IMR-90 (cell line): ENCODE data around the gene KLHL17. TPM values are rescaled to one million over a fixed set of nuclear protein-coding genes. Genes with fewer than 3 reads are reported as not detected.

ENCODE experiments used
- ATAC-seq: fragments of 200-7000 bp; cut with Tn5 transposase; 2 replicates; pipeline ENCODE4 v1.9.1; 2020; ENCODE audit warnings: low read depth, mild to moderate bottlenecking, moderate library complexity
- BruUV-seq: library from RNA; stranded (reverse); fragments of 400-500 nt; replicated peaks from 2 replicates; lab custom pipeline; 2021; lab: Mats Ljungman, UMichigan
- CTCF ChIA-PET: fragments of 300-600 bp; formaldehyde crosslinking; extraction: SDS; loops from one replicate; lab custom pipeline; 2021; ENCODE audit warnings: antibody characterized with exemption; lab: Yijun Ruan, JAX
- POLR2A ChIA-PET: fragments of 300-600 bp; sonication (Branson Sonifier 250); formaldehyde crosslinking; loops from one replicate; lab custom pipeline; 2022; ENCODE audit warnings: antibody characterized with exemption; ENCODE audit not compliant: unreplicated experiment; lab: Charles Lee
- DNase-seq: peaks from one replicate; pipeline ENCODE4 v3.0.0; 2013
- H2AFZ ChIP-seq: replicated peaks from 2 replicates; pipeline ENCODE3; 2013; ENCODE audit warnings: low read length, mild to moderate bottlenecking; ENCODE audit not compliant: poor library complexity
- H2AK5ac ChIP-seq: 2 replicates; pipeline ENCODE4 v1.6.1; 2013; ENCODE audit warnings: low read depth, low read length, inconsistent platforms
- H2AK9ac ChIP-seq: replicated peaks from 2 replicates; pipeline ENCODE3; 2013; ENCODE audit warnings: mild to moderate bottlenecking, low read depth, low read length, moderate library complexity; ENCODE audit not compliant: poor library complexity
- H2BK120ac ChIP-seq: 2 replicates; pipeline ENCODE4 v1.6.1; 2013; ENCODE audit warnings: low read depth, low read length, inconsistent platforms
- H2BK15ac ChIP-seq: 3 replicates; pipeline ENCODE4 v1.6.1; 2013; ENCODE audit warnings: low read depth, low read length, inconsistent platforms
- H2BK20ac ChIP-seq: 2 replicates; pipeline ENCODE4 v1.6.1; 2013; ENCODE audit warnings: low read depth, mild to moderate bottlenecking, inconsistent platforms, low read length, moderate library complexity
- H2BK5ac ChIP-seq: 2 replicates; pipeline ENCODE4 v1.6.1; 2013; ENCODE audit warnings: mild to moderate bottlenecking, low read depth, low read length, inconsistent platforms; ENCODE audit not compliant: poor library complexity, severe bottlenecking
- H3K14ac ChIP-seq: replicated peaks from 2 replicates; pipeline ENCODE4 v1.6.1; 2013; ENCODE audit warnings: low read depth, low read length, inconsistent platforms
- H3K18ac ChIP-seq: 2 replicates; pipeline ENCODE4 v1.6.1; 2013; ENCODE audit warnings: low read depth, low read length, control low read depth
- H3K23ac ChIP-seq: 2 replicates; pipeline ENCODE4 v1.6.1; 2013; ENCODE audit warnings: low read depth, low read length, inconsistent platforms
- H3K27ac ChIP-seq: 2 replicates; pipeline ENCODE4 v1.5.1; 2013; ENCODE audit warnings: mild to moderate bottlenecking, control low read depth, low read length; ENCODE audit not compliant: insufficient read depth
- H3K27me3 ChIP-seq: 2 replicates; pipeline ENCODE4 v1.6.1; 2013; ENCODE audit warnings: low read length; ENCODE audit not compliant: control insufficient read depth, insufficient read depth
- H3K36me3 ChIP-seq: 2 replicates; pipeline ENCODE4 v1.6.1; 2013; ENCODE audit warnings: low read length, mixed read lengths; ENCODE audit not compliant: control insufficient read depth, insufficient read depth
- H3K4ac ChIP-seq: 2 replicates; pipeline ENCODE4 v1.6.1; 2013; ENCODE audit warnings: low read depth, low read length, inconsistent platforms
- H3K4me1 ChIP-seq: 2 replicates; pipeline ENCODE4 v1.6.1; 2013; ENCODE audit warnings: low read length, mixed read lengths; ENCODE audit not compliant: control insufficient read depth, insufficient read depth
- H3K4me2 ChIP-seq: 2 replicates; pipeline ENCODE4 v1.6.1; 2013; ENCODE audit warnings: low read depth, mild to moderate bottlenecking, control low read depth, low read length, moderate library complexity
- H3K4me3 ChIP-seq: 2 replicates; pipeline ENCODE4 v1.5.1; 2013; ENCODE audit warnings: low read depth, mild to moderate bottlenecking, control low read depth, low read length, moderate library complexity; ENCODE audit not compliant: insufficient read depth
- H3K56ac ChIP-seq: 2 replicates; pipeline ENCODE4 v1.6.1; 2013; ENCODE audit warnings: low read length, inconsistent platforms; ENCODE audit not compliant: insufficient read depth; ENCODE audit errors: extremely low read depth
- H3K79me1 ChIP-seq, 2 experiments: 2 replicates each; pipeline ENCODE4 v1.6.1; 2013; ENCODE audit warnings: low read length in 2 of 2, inconsistent platforms in 1 of 2, low read depth in 1 of 2
- H3K9ac ChIP-seq: 2 replicates; pipeline ENCODE4 v1.6.1; 2013; ENCODE audit warnings: low read depth, low read length, control low read depth
- H3K9me1 ChIP-seq: 2 replicates; pipeline ENCODE4 v1.6.1; 2013; ENCODE audit warnings: low read length, inconsistent platforms; ENCODE audit not compliant: insufficient read depth
- H3K9me3 ChIP-seq: 2 replicates; pipeline ENCODE4 v1.6.1; 2013; ENCODE audit warnings: low read length; ENCODE audit not compliant: control insufficient read depth, insufficient read depth
- H4K20me1 ChIP-seq: 2 replicates; pipeline ENCODE4 v1.6.1; 2013; ENCODE audit warnings: low read length, inconsistent platforms; ENCODE audit not compliant: insufficient read depth
- H4K5ac ChIP-seq: 2 replicates; pipeline ENCODE4 v1.6.1; 2013; ENCODE audit warnings: mild to moderate bottlenecking, low read depth, low read length, control low read depth
- H4K8ac ChIP-seq, 2 experiments: 2 replicates each; pipeline ENCODE4 v1.6.1; 2013; ENCODE audit warnings: low read depth in 2 of 2, low read length in 2 of 2, control low read depth in 1 of 2, inconsistent platforms in 1 of 2
- H4K91ac ChIP-seq: 2 replicates; pipeline ENCODE4 v1.6.1; 2013; ENCODE audit warnings: low read depth, low read length, inconsistent platforms; ENCODE audit not compliant: insufficient read depth
- BHLHE40 ChIP-seq: fragments of 150-350 bp; IDR thresholded peaks from 2 replicates; pipeline ENCODE4 v1.6.1; 2016; ENCODE audit warnings: mild to moderate bottlenecking, low read depth, low read length
- CEBPB ChIP-seq: IDR thresholded peaks from 2 replicates; pipeline ENCODE4 v1.6.1; 2012; ENCODE audit warnings: low read depth, low read length, improper control_type of control experiment
- CHD1 ChIP-seq: IDR thresholded peaks from 2 replicates; pipeline ENCODE4 v1.6.1; 2012; ENCODE audit warnings: low read depth, low read length, improper control_type of control experiment
- FOS ChIP-seq: fragments of 150-350 bp; IDR thresholded peaks from 2 replicates; pipeline ENCODE4 v1.6.1; 2016; ENCODE audit warnings: low read depth, low read length
- MAFK ChIP-seq: IDR thresholded peaks from 2 replicates; pipeline ENCODE4 v1.6.1; 2012; ENCODE audit warnings: low read depth, low read length, improper control_type of control experiment
- MAZ ChIP-seq: IDR thresholded peaks from 2 replicates; pipeline ENCODE4 v1.6.1; 2012; ENCODE audit warnings: low read depth, mild to moderate bottlenecking, low read length, improper control_type of control experiment, moderate library complexity, borderline replicate concordance
- MXI1 ChIP-seq: IDR thresholded peaks from 2 replicates; pipeline ENCODE4 v1.6.1; 2012; ENCODE audit warnings: low read depth, mild to moderate bottlenecking, low read length, moderate library complexity, borderline replicate concordance
- NFE2L2 ChIP-seq: fragments of 150-350 bp; IDR thresholded peaks from 2 replicates; pipeline ENCODE4 v1.6.1; 2016; ENCODE audit warnings: low read depth, mild to moderate bottlenecking, low read length
- POLR2A ChIP-seq: IDR thresholded peaks from 2 replicates; pipeline ENCODE4 v1.6.1; 2012; ENCODE audit warnings: mild to moderate bottlenecking, low read depth, low read length
- RAD21 ChIP-seq: IDR thresholded peaks from 2 replicates; pipeline ENCODE4 v1.6.1; 2012; ENCODE audit warnings: low read length, improper control_type of control experiment
- RCOR1 ChIP-seq: IDR thresholded peaks from 2 replicates; pipeline ENCODE4 v1.6.1; 2012; ENCODE audit warnings: mild to moderate bottlenecking, low read length, improper control_type of control experiment; ENCODE audit not compliant: insufficient replicate concordance
- RFX5 ChIP-seq: IDR thresholded peaks from 2 replicates; pipeline ENCODE4 v1.8.0; 2012; ENCODE audit warnings: low read depth, mild to moderate bottlenecking, low read length, moderate library complexity
- SMC3 ChIP-seq: fragments of 150-350 bp; IDR thresholded peaks from 2 replicates; pipeline ENCODE4 v1.6.1; 2016; ENCODE audit warnings: low read depth, mild to moderate bottlenecking, antibody characterized with exemption, low read length, moderate library complexity
- WGBS, 2 experiments: methylation state at CpG; one replicate each; pipeline versions ENCODE4 v1.1.5 to v1.1.7; 2013; ENCODE audit warnings: missing lambda C conversion rate in 2 of 2; ENCODE audit not compliant: insufficient read length in 1 of 2; ENCODE audit errors: extremely low coverage in 2 of 2; 5-methylcytosine and 5-hydroxymethylcytosine counted together
- dilution Hi-C: fragments of 300-500 bp; cut with HindIII; formaldehyde crosslinking; loops from one replicate; pipeline ENCODE4 v1.14.3; 2018; ENCODE audit warnings: low sequenced_read_pairs; ENCODE audit not compliant: unreplicated experiment
- in situ Hi-C: fragments of 300-500 bp; cut with MboI; formaldehyde crosslinking; loops from 3 replicates; pipeline ENCODE4 v1.14.3; 2019; ENCODE audit warnings: low sequenced_read_pairs, inconsistent platforms, mixed read lengths
- intact Hi-C: fragments of 100-400 bp; cut with micrococcal nuclease; formaldehyde crosslinking; loops from 2 replicates; pipeline ENCODE4 v1.10.0; 2022
- polyA plus RNA-seq, 3 experiments: library from polyadenylated mRNA; depleted of rRNA; stranded (reverse); fragments of >200 nt; gene quantifications; 2 replicates each; pipeline ENCODE4 v1.2.3, GENCODE V29; 2012; ENCODE audit warnings: low replicate concordance in 1 of 3
- total RNA-seq: library from RNA; depleted of rRNA; stranded (reverse); fragments of >200 nt; gene quantifications from 2 replicates; pipeline ENCODE4 v1.2.3, GENCODE V29; 2012
- TF ChIP-seq, protein P1 (sequence below): conservative IDR thresholded peaks from 2 replicates; pipeline ENCODE4 v1.5.1; 2012; ENCODE audit warnings: mild to moderate bottlenecking, low read depth, low read length, improper control_type of control experiment
- TF ChIP-seq, protein P2 (sequence below): fragments of 150-350 bp; IDR thresholded peaks from 2 replicates; pipeline ENCODE4 v1.6.1; 2016; ENCODE audit warnings: low read depth, mild to moderate bottlenecking, low read length, moderate library complexity, borderline replicate concordance

The KLHL17 gene
- total and polyA plus RNA-seq, 2 of the 4 experiments (the other 2 are of a cell fraction) = 3.4 to 41.0 TPM

DNA sequence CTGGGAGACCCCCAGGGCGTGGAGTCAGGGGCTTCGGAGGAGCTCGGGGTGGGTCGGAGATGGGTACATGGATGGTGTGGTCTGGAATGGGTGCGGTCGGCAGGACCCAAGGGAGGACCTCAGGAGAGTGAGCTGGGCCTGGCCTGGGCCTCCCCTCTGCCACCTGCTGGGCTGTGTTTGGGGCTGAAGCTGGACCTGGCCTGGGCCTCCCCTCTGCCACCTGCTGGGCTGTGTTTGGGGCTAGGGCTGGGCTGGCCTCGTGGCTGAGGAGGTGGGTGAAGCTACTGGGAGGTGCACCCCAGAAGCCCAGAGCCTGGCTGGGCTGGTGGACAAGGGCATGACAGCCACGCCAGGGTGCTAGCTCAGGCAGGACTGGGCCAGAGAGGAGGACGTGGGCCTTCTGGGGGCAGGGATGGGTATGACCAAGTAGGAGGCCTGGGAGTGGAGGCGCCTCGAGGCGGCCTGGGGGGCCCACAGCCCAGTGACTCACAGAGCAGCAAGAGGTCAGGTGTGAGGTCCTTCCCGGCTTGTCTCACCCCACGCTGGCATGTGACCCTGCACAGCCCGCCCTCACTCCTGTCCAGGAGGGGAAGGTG lies 22.2 kb upstream of the KLHL17 start:
- POLR2A ChIA-PET = no interaction called here
- H3K36me3 ChIP-seq = no peaks in the 10 kb centered on the region
- TF ChIP-seq RAD21 (peak; percentile 49), CHD1 (no peak), RCOR1 (no peak), NFE2L2 (no peak), BHLHE40 (peak; percentile 64), SMC3 (peak; percentile 67), FOS (peak; percentile 61), RFX5 (no peak), MAZ (no peak), POLR2A (no peak), CEBPB (no peak), MXI1 (no peak), MAFK (no peak)
- TF ChIP-seq, protein P1, sequence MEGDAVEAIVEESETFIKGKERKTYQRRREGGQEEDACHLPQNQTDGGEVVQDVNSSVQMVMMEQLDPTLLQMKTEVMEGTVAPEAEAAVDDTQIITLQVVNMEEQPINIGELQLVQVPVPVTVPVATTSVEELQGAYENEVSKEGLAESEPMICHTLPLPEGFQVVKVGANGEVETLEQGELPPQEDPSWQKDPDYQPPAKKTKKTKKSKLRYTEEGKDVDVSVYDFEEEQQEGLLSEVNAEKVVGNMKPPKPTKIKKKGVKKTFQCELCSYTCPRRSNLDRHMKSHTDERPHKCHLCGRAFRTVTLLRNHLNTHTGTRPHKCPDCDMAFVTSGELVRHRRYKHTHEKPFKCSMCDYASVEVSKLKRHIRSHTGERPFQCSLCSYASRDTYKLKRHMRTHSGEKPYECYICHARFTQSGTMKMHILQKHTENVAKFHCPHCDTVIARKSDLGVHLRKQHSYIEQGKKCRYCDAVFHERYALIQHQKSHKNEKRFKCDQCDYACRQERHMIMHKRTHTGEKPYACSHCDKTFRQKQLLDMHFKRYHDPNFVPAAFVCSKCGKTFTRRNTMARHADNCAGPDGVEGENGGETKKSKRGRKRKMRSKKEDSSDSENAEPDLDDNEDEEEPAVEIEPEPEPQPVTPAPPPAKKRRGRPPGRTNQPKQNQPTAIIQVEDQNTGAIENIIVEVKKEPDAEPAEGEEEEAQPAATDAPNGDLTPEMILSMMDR = peak; percentile 69
- TF ChIP-seq, protein P2, sequence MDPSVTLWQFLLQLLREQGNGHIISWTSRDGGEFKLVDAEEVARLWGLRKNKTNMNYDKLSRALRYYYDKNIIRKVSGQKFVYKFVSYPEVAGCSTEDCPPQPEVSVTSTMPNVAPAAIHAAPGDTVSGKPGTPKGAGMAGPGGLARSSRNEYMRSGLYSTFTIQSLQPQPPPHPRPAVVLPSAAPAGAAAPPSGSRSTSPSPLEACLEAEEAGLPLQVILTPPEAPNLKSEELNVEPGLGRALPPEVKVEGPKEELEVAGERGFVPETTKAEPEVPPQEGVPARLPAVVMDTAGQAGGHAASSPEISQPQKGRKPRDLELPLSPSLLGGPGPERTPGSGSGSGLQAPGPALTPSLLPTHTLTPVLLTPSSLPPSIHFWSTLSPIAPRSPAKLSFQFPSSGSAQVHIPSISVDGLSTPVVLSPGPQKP = no peak

More for the DNA sequence above, 22.2 kb upstream of the KLHL17 start:
- ATAC-seq (peak; percentile 21; the same call in 1 of the 2 replicates), DNase-seq (peak; percentile 28)
- WGBS, 2 experiments = 58% methylated on average over 8 of the region's 15 CpGs; no CpG with 5 or more reads in 1 of the 2 experiments
- Histone ChIP-seq H2BK15ac (no peak overlapping the region), H2AK9ac (peak overlapping the region; percentile 78), H3K14ac (no peak overlapping the region), H2BK20ac (no peak overlapping the region), H3K18ac (no peak overlapping the region), H3K9me3 (no peaks in the 10 kb centered on the region), H2BK5ac (no peak overlapping the region), H3K9ac (no peak overlapping the region), H3K4ac (peak overlapping the region; percentile 22; the same call in 1 of the 2 replicates), H3K79me1 (0 out of 4 replicates have a peak, but pooled peaks cover 0 to 4% of the 10 kb centered on the region in 2 experiments), H4K20me1 (peaks cover 4% of the 10 kb centered on the region), H3K4me3 (no peak overlapping the region), H4K5ac (no peak overlapping the region), H3K4me2 (no peak overlapping the region), H3K56ac (no peak overlapping the region), H3K9me1 (no peaks in the 10 kb centered on the region), H3K27ac (no peak overlapping the region), H3K4me1 (peaks cover 32% of the 10 kb centered on the region), H3K27me3 (no peaks in the 10 kb centered on the region), H4K8ac (no peak overlapping the region), H4K91ac (peak overlapping the region; percentile 37), H2BK120ac (no peak overlapping the region; the same call in 1 of the 2 replicates), H2AK5ac (peak overlapping the region; percentile 13; the same call in 1 of the 2 replicates), H3K23ac (no peak overlapping the region), H2AFZ (peak overlapping the region; percentile 48)
- dilution Hi-C loops = no loop called here
- CTCF ChIA-PET = interaction anchor here (0.6 to 1.0 kb wide), 3 partner anchors 14 to 33 kb away, joined by 3 to 4 read pairs (median 4); no protein-coding TSS in a partner anchor
- in situ Hi-C loops = no loop called here
- no TSS peak for BruUV-seq
- intact Hi-C loops = loop anchor here (1.0 kb wide), 1 partner anchor 34 kb away; no protein-coding TSS in a partner anchor
